HCT116 (cell line): ENCODE measurements around the gene INAFM1. TPM values are rescaled to one million over a fixed set of nuclear protein-coding genes. Genes with fewer than 3 reads are reported as not detected.

Experiments
- ATAC-seq: fragments of 200-7000 bp; cut with Tn5 transposase; 2 replicates; pipeline ENCODE4 v1.9.1; 2020; ENCODE audit warnings: mild to moderate bottlenecking, moderate library complexity
- BruUV-seq: library from RNA; stranded (reverse); fragments of 400-500 nt; replicated peaks from 2 replicates; lab custom pipeline; 2021; lab: Mats Ljungman, UMichigan
- CTCF ChIA-PET: fragments of 300-600 bp; sonication (Branson Sonifier 250); formaldehyde crosslinking; loops from one replicate; lab custom pipeline; 2021; ENCODE audit warnings: antibody characterized with exemption; lab: Charles Lee
- POLR2A ChIA-PET: fragments of 300-600, 350-600 bp; sonication (Branson Sonifier 250); formaldehyde crosslinking; loops from one replicate; lab custom pipeline; 2021; ENCODE audit warnings: antibody characterized with exemption; lab: Charles Lee
- RAD21 ChIA-PET, 2 experiments: fragments of 300-600 bp; sonication (Branson Sonifier 250); formaldehyde crosslinking; loops; one replicate each; lab custom pipeline; 2023; ENCODE audit warnings: low total read pairs in 2 of 2; ENCODE audit not compliant: uncharacterized antibody in 2 of 2, unreplicated experiment in 2 of 2, low non-redundant PET in 1 of 2; lab: Charles Lee
- DNase-seq: peaks from one replicate; pipeline ENCODE4 v3.0.0-alpha.2; 2010; ENCODE audit warnings: low read depth, low spot score
- H2AFZ ChIP-seq: fragments of 200-600 bp; shearing (Covaris generic), sonication (generic); 2 replicates; pipeline ENCODE4 v1.6.1; 2017; ENCODE audit warnings: low read depth, mixed run types, mixed read lengths, antibody characterized with exemption, low read length; ENCODE audit not compliant: poor library complexity, severe bottlenecking
- H3K27ac ChIP-seq: 2 replicates; pipeline ENCODE4 v1.5.1; 2012; ENCODE audit warnings: low read depth, low read length
- H3K27me3 ChIP-seq: fragments of 200-600 bp; sonication (generic); 2 replicates; pipeline ENCODE4 v1.6.1; 2016; ENCODE audit warnings: mixed run types, low read length, mixed read lengths; ENCODE audit not compliant: insufficient read depth
- H3K36me3 ChIP-seq, 2 experiments: fragments of 200-500 bp in 1 of 2; fragments of 200-600 bp in 1 of 2; sonication (Bioruptor generic) in 1 of 2; sonication (generic) in 1 of 2; 2 replicates each; pipeline versions ENCODE4 v1.5.1 to v1.6.1; 2014 to 2016; ENCODE audit warnings: low read length in 2 of 2, inconsistent platforms in 1 of 2, mixed read lengths in 1 of 2, mixed run types in 1 of 2; ENCODE audit not compliant: insufficient read depth in 2 of 2, control insufficient read depth in 1 of 2
- H3K4me1 ChIP-seq, 2 experiments: fragments of 200-600 bp in 1 of 2; sonication (generic) in 1 of 2; 2 replicates each; pipeline versions ENCODE4 v1.5.1 to v1.6.1; 2012 to 2017; ENCODE audit warnings: low read length in 2 of 2, inconsistent platforms in 1 of 2, mild to moderate bottlenecking in 1 of 2, mixed read lengths in 1 of 2, mixed run types in 1 of 2, moderate library complexity in 1 of 2; ENCODE audit not compliant: insufficient read depth in 2 of 2, control insufficient read depth in 1 of 2
- H3K4me2 ChIP-seq: fragments of 200-600 bp; sonication (generic); 2 replicates; pipeline ENCODE4 v1.6.1; 2017; ENCODE audit warnings: mixed run types, low read length, mixed read lengths
- H3K4me3 ChIP-seq, 2 experiments: fragments of 200-600 bp in 1 of 2; sonication (generic) in 1 of 2; replicated peaks in 1 of 2; 2 replicates each; pipeline ENCODE4 v1.5.1; 2011 to 2016; ENCODE audit warnings: low read length in 2 of 2, control low read depth in 1 of 2, low read depth in 1 of 2, mild to moderate bottlenecking in 1 of 2, mixed read lengths in 1 of 2, mixed run types in 1 of 2
- H3K79me2 ChIP-seq: fragments of 200-600 bp; sonication (generic); 2 replicates; pipeline ENCODE4 v1.6.1; 2017; ENCODE audit warnings: mild to moderate bottlenecking, mixed run types, low read length, moderate library complexity, mixed read lengths; ENCODE audit not compliant: insufficient read depth
- H3K9ac ChIP-seq: fragments of 200-600 bp; sonication (generic); 2 replicates; pipeline ENCODE4 v1.6.1; 2016; ENCODE audit warnings: low read length, mixed read lengths
- H3K9me2 ChIP-seq: fragments of 200-600 bp; sonication (generic), shearing (Covaris generic); 2 replicates; pipeline ENCODE4 v1.6.1; 2017; ENCODE audit warnings: mixed run types, mild to moderate bottlenecking, moderate library complexity; ENCODE audit not compliant: insufficient read depth
- H3K9me3 ChIP-seq, 2 experiments: fragments of 200-500 bp in 1 of 2; fragments of 200-600 bp in 1 of 2; sonication (Bioruptor generic) in 1 of 2; sonication (generic) in 1 of 2; 2 replicates each; pipeline ENCODE4 v1.6.1; 2014 to 2017; ENCODE audit warnings: low read length in 2 of 2, mixed read lengths in 2 of 2, inconsistent platforms in 1 of 2, low read depth in 1 of 2, mild to moderate bottlenecking in 1 of 2, mixed run types in 1 of 2, moderate library complexity in 1 of 2; ENCODE audit not compliant: control insufficient read depth in 1 of 2, insufficient read depth in 1 of 2
- H4K20me1 ChIP-seq: fragments of 200-600 bp; sonication (generic), shearing (Covaris generic); 2 replicates; pipeline ENCODE4 v1.6.1; 2017; ENCODE audit warnings: mixed run types, mild to moderate bottlenecking, moderate library complexity; ENCODE audit not compliant: insufficient read depth
- CBX3 ChIP-seq: IDR thresholded peaks from 2 replicates; pipeline ENCODE4 v1.6.1; 2012; ENCODE audit warnings: low read depth
- EZH2phosphoT487 ChIP-seq: fragments of 200-600 bp; IDR thresholded peaks from 2 replicates; pipeline ENCODE4 v1.6.1; 2018; ENCODE audit warnings: antibody characterized with exemption, borderline replicate concordance
- JUND ChIP-seq: IDR thresholded peaks from 2 replicates; pipeline ENCODE4 v1.6.1; 2012
- SRF ChIP-seq: IDR thresholded peaks from 2 replicates; pipeline ENCODE4 v1.6.1; 2012; ENCODE audit warnings: low read depth
- intact Hi-C: fragments of 100-400 bp; cut with micrococcal nuclease; formaldehyde crosslinking; loops from 2 replicates; pipeline ENCODE4 v1.10.0; 2022
- total RNA-seq: library from RNA; stranded (reverse); gene quantifications from one replicate; pipeline ENCODE4 v1.2.1, GENCODE V29; 2021; ENCODE audit not compliant: unreplicated experiment
- TF ChIP-seq, protein P1 (sequence below): IDR thresholded peaks from 2 replicates; pipeline ENCODE4 v1.6.1; 2011; ENCODE audit warnings: mild to moderate bottlenecking, low read length, moderate library complexity; ENCODE audit not compliant: insufficient replicate concordance; ENCODE audit errors: extremely low read depth

Gene INAFM1
- total RNA-seq, 1 experiment from 2014 or later: 22.9 TPM

DNA sequence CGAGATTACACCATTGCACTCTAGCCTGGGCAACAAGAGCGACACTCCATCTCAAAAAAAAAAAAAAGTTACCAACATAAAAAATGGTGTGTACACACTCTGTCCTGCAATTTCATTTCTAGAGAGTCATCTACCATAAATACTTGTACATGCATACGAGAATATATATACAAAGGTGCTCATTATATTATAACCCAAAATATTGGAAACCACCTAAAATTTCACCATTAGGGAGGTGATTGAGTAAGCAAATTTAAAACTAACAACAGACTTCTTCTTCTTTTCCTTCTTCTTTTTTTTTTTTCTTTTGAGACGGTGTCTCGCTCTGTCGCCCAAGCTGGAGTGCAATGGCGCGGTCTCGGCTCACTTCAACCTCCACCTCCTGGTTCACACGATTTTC, 27.6 kb downstream of the INAFM1 start:
- Histone ChIP-seq H3K27ac (no peak overlapping the region), H3K9ac (no peak overlapping the region), H3K4me1 (peaks cover 8 to 22% of the 10 kb centered on the region in 2 experiments; a peak in 3 of 4 replicates), H3K79me2 (no peaks in the 10 kb centered on the region), H4K20me1 (no peaks in the 10 kb centered on the region), H3K9me3 (no peaks in the 10 kb centered on the region), H2AFZ (no peak overlapping the region), H3K4me3 (no peak overlapping the region), H3K36me3 (no peaks in the 10 kb centered on the region), H3K27me3 (no peaks in the 10 kb centered on the region), H3K9me2 (no peaks in the 10 kb centered on the region), H3K4me2 (no peak overlapping the region)
- ChIA-PET CTCF (no interaction called here), POLR2A (no interaction called here), RAD21 (no interaction called here)
- no TSS peak for BruUV-seq
- no peak for TF ChIP-seq CBX3
- ATAC-seq: no peak
- intact Hi-C loops: no loop called here
- DNase-seq: no peak

DNA sequence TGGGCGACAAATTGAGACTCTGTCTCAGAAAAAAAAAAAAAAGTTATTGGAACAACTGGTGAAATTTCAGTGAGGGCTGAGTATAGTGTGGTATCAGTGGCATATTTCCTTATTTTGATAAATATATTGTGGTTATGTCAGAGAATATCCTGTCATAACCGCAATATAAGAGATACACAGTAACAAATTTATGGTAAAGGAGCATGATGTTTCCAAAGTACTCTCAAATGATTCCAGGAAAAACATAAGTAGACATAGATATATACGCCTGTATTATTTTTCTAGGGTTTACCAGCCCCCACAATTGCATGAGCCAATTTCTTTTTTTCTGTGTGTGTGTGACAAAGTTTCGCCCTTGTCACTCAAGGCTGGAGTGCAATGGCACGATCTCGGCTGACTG, 29.3 kb downstream of the INAFM1 start:
- BruUV-seq: no TSS peak
- H2AFZ ChIP-seq: no peak overlapping the region
- no peaks in the 10 kb centered on the region for H3K9me2 ChIP-seq
- H3K9ac ChIP-seq: no peak overlapping the region
- ChIA-PET POLR2A (no interaction called here), CTCF (interaction anchor here (1.2 to 1.3 kb wide), 2 partner anchors 47 to 124 kb away, joined by 3 to 6 read pairs; no protein-coding TSS in a partner anchor), RAD21 (no interaction called here)
- no peaks in the 10 kb centered on the region for H3K36me3 ChIP-seq
- H3K79me2 ChIP-seq: no peaks in the 10 kb centered on the region
- ATAC-seq: no peak
- no peak overlapping the region for H3K4me3 ChIP-seq
- no peak overlapping the region for H3K27ac ChIP-seq
- no peak for TF ChIP-seq JUND
- TF ChIP-seq, protein P1, sequence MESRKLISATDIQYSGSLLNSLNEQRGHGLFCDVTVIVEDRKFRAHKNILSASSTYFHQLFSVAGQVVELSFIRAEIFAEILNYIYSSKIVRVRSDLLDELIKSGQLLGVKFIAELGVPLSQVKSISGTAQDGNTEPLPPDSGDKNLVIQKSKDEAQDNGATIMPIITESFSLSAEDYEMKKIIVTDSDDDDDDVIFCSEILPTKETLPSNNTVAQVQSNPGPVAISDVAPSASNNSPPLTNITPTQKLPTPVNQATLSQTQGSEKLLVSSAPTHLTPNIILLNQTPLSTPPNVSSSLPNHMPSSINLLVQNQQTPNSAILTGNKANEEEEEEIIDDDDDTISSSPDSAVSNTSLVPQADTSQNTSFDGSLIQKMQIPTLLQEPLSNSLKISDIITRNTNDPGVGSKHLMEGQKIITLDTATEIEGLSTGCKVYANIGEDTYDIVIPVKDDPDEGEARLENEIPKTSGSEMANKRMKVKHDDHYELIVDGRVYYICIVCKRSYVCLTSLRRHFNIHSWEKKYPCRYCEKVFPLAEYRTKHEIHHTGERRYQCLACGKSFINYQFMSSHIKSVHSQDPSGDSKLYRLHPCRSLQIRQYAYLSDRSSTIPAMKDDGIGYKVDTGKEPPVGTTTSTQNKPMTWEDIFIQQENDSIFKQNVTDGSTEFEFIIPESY: no peak
- no peak for TF ChIP-seq SRF
- no peak for TF ChIP-seq EZH2phosphoT487
- H3K27me3 ChIP-seq: no peaks in the 10 kb centered on the region
- no peak for DNase-seq
- no peak overlapping the region for H3K4me2 ChIP-seq
- intact Hi-C loops: no loop called here
- no peaks in the 10 kb centered on the region for H4K20me1 ChIP-seq
- H3K9me3 ChIP-seq: no peaks in the 10 kb centered on the region
- H3K4me1 ChIP-seq: peaks cover 8 to 29% of the 10 kb centered on the region in 2 experiments; a peak in 3 of 4 replicates
